ENCODE results near the gene DISP2. TPM values are rescaled to one million over a fixed set of nuclear protein-coding genes. Genes with fewer than 3 reads are reported as not detected.

Gene DISP2
- total RNA-seq, 1 donor from 2014 or later = under 0.01 TPM

DNA sequence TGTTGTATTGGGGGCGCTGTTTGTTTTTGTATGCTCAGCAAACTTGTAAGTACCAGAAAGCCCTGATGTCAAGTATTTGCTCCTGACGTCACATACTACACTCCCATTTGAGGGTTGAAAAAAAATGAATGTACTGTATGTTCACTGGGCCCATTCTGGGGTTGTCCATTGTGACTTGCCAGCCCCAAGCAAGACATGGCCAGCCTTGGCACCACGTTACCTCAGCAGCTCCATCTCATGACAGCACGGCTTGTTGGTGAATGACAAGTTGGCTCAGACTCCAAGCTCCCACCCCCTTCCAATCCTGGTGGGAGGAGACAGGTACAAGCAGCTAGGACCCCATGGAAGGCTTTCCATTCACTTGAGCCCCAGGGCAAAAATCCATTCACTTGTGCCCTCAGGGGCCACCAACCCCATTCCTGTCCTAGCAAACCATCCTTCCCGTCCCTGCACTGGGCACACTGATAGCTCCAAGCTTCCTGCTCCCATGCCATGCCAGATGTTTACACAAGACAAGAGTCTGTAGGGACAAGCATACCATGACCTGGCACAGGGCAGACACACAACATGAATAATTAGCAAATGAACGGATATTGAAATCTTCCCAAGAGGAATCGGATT, 5.6 kb upstream of the DISP2 start:
- no peak for DNase-seq (ENCODE audit: low read depth)
- Histone ChIP-seq H3K4me3 (ENCODE audit: low read depth, low read length) (no peak overlapping the region), H3K27me3 (ENCODE audit: control insufficient read depth, insufficient read depth, low read length) (peaks cover 6% of the 10 kb centered on the region), H3K36me3 (ENCODE audit: control insufficient read depth, insufficient read depth, low read length) (no peaks in the 10 kb centered on the region)
- no peak for FAIRE-seq
- TF ChIP-seq, protein P1, sequence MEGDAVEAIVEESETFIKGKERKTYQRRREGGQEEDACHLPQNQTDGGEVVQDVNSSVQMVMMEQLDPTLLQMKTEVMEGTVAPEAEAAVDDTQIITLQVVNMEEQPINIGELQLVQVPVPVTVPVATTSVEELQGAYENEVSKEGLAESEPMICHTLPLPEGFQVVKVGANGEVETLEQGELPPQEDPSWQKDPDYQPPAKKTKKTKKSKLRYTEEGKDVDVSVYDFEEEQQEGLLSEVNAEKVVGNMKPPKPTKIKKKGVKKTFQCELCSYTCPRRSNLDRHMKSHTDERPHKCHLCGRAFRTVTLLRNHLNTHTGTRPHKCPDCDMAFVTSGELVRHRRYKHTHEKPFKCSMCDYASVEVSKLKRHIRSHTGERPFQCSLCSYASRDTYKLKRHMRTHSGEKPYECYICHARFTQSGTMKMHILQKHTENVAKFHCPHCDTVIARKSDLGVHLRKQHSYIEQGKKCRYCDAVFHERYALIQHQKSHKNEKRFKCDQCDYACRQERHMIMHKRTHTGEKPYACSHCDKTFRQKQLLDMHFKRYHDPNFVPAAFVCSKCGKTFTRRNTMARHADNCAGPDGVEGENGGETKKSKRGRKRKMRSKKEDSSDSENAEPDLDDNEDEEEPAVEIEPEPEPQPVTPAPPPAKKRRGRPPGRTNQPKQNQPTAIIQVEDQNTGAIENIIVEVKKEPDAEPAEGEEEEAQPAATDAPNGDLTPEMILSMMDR (IDR thresholded peaks at IDR 0.05; ENCODE audit: insufficient read depth, low read length, severe bottlenecking) = no peak

DNA sequence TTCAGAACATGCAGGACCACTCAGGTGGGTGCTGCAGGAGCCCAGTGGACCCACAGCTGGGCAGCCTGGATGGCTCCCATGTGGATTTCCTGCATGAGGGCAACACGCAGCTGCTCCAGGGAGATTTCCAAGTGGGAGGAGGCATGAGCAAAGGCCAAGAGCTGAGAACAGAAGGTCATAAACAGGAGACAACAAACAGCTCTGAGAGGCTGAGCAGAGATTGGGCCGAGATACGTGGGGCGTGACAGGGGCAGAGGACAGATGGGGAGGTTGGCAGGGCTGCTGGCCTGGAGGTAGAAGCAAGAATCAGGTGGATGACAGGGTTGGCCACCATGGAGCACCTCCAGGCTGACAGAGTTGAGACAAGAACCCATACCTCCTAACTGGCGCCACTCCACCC, 4.3 kb upstream of the DISP2 start:
- FAIRE-seq = no peak
- H3K27me3 ChIP-seq (ENCODE audit: control insufficient read depth, insufficient read depth, low read length) = peaks cover 6% of the 10 kb centered on the region
- H3K4me3 ChIP-seq (ENCODE audit: low read depth, low read length) = no peak overlapping the region
- TF ChIP-seq, protein P1 (IDR thresholded peaks at IDR 0.05; ENCODE audit: insufficient read depth, low read length, severe bottlenecking) = no peak
- no peaks in the 10 kb centered on the region for H3K36me3 ChIP-seq (ENCODE audit: control insufficient read depth, insufficient read depth, low read length)
- no peak for DNase-seq (ENCODE audit: low read depth)

DNA sequence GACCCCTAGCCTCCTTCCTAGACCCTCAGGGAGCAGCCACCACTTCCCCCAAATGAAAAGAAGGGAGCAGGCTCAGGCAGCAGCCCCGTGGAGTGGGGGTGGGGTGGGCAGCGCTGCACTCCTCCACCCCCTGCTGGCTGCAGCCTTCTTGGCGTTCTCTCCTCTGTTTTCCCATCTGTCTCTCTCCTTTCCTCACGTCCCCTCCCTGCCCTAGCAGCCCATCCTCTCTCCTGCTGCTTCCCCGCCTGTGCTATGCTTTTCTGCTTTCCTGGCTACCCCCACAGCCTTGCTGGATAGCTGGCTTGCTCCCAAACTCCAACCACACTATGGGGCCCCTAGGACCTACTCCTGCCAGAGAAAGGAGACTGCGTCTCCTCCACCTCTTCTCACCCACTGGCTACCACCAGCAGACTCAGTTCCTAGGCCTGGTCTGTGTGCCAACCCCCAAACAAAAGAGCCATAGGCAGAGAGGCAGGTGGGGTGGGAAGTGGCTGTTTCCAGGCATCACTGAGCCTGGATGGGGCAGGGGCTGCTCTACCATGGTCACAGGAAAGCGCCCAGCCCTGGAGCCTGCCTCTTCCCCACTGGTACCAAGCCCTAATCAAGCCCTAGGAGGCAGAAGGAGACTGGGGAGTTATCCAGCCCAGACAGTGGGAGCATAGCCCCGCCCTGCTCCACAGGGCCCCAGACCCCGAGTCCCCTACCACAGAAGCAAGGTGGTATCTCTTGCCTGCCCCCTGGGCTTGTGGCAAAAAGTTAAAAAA, 3.4 kb upstream of the DISP2 start:
- no peak for DNase-seq (ENCODE audit: low read depth)
- Histone ChIP-seq H3K36me3 (ENCODE audit: control insufficient read depth, insufficient read depth, low read length) (no peaks in the 10 kb centered on the region), H3K4me3 (ENCODE audit: low read depth, low read length) (no peak overlapping the region), H3K27me3 (ENCODE audit: control insufficient read depth, insufficient read depth, low read length) (peaks cover 6% of the 10 kb centered on the region)
- TF ChIP-seq, protein P1 (IDR thresholded peaks at IDR 0.05; ENCODE audit: insufficient read depth, low read length, severe bottlenecking) = peak; percentile 76
- FAIRE-seq = no peak

DNA sequence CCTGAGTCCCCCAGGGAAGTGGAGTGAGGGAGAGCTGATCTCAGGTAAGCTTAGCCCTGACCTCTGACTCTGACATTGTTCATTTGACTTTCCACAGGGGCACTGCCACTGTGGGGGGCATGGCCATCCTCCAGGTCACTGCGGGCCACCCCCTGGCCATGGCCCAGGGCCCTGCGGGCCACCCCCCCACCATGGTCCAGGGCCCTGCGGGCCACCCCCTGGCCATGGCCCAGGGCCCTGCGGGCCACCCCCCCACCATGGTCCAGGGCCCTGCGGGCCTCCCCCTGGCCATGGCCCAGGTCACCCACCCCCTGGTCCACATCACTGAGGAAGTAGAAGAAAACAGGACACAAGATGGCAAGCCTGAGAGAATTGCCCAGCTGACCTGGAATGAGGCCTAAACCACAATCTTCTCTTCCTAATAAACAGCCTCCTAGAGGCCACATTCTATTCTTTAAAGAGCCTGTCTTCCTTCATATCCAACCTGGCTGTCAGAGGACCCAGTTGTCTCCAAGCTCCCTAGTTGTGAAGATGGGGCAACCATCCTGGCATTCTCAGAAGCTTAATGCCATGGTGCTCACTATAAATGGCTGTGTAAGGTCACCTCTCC, 1.9 kb upstream of the DISP2 start:
- no peak for DNase-seq (ENCODE audit: low read depth)
- no peak for FAIRE-seq
- no peak overlapping the region for H3K4me3 ChIP-seq (ENCODE audit: low read depth, low read length)
- H3K36me3 ChIP-seq (ENCODE audit: control insufficient read depth, insufficient read depth, low read length) = no peaks in the 10 kb centered on the region
- H3K27me3 ChIP-seq (ENCODE audit: control insufficient read depth, insufficient read depth, low read length) = peaks cover 5% of the 10 kb centered on the region
- TF ChIP-seq, protein P1 (IDR thresholded peaks at IDR 0.05; ENCODE audit: insufficient read depth, low read length, severe bottlenecking) = no peak

DNA sequence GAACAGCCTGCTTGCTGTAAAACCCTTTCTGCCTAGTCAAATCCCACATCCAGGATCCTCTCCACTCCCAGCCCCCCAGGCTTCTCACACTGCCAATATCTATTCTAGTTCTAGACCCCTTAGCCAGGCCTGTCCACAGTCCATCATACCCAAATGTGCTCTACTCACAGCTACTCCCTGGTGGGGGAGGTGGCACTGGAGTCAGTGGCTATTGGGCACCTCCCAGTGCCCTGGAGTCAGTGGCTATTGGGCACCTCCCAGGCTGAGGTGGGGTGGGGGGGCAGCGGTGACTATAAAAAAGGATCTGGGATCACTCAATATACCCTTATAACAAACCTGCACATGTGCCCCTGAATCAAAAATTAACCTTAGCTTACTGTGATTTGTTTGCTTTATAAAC, 773 bp upstream of the DISP2 start:
- Histone ChIP-seq H3K36me3 (ENCODE audit: control insufficient read depth, insufficient read depth, low read length) (no peaks in the 10 kb centered on the region), H3K27me3 (ENCODE audit: control insufficient read depth, insufficient read depth, low read length) (peaks cover 5% of the 10 kb centered on the region), H3K4me3 (ENCODE audit: low read depth, low read length) (no peak overlapping the region)
- DNase-seq (ENCODE audit: low read depth) = no peak
- FAIRE-seq = no peak
- TF ChIP-seq, protein P1 (IDR thresholded peaks at IDR 0.05; ENCODE audit: insufficient read depth, low read length, severe bottlenecking) = no peak

Measured in bronchial epithelial cell (primary cell).